Fibroblast of pulmonary artery (primary cell): ENCODE measurements around the gene NPHP1.

Experiments
- DNase-seq: peaks from one replicate; pipeline ENCODE4 v3.0.0-alpha.2; 2010; ENCODE audit warnings: low read depth
- H3K4me3 ChIP-seq: replicated peaks from 2 replicates; pipeline ENCODE4 v1.5.1; 2011; ENCODE audit warnings: low read depth, mild to moderate bottlenecking, control low read depth, low read length, moderate library complexity
- TF ChIP-seq, protein P1 (sequence below): IDR thresholded peaks from 2 replicates; pipeline ENCODE4 v1.5.1; 2011; ENCODE audit warnings: mild to moderate bottlenecking, control low read depth, low read length, inconsistent platforms; ENCODE audit errors: missing control alignments

NPHP1 gene

DNA sequence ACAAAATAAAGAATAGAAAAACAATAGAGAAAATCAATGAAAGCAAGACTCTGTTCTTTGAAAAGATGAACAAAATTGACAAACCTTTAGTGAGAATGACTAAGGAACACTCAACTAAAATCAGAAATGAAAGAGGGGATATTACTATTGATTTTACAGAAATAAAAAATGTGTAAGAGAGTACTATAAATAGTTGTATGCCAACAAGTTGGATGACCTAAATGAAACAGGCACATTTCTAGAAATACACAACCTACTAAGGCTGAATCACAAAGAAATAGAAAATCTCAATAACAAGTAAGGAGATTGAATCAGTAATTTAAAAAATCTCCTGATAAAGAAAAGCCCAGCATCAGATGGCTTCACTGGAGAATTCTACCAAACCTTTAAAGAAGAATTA lies 70.8 kb downstream of the NPHP1 start:
- TF ChIP-seq, protein P1, sequence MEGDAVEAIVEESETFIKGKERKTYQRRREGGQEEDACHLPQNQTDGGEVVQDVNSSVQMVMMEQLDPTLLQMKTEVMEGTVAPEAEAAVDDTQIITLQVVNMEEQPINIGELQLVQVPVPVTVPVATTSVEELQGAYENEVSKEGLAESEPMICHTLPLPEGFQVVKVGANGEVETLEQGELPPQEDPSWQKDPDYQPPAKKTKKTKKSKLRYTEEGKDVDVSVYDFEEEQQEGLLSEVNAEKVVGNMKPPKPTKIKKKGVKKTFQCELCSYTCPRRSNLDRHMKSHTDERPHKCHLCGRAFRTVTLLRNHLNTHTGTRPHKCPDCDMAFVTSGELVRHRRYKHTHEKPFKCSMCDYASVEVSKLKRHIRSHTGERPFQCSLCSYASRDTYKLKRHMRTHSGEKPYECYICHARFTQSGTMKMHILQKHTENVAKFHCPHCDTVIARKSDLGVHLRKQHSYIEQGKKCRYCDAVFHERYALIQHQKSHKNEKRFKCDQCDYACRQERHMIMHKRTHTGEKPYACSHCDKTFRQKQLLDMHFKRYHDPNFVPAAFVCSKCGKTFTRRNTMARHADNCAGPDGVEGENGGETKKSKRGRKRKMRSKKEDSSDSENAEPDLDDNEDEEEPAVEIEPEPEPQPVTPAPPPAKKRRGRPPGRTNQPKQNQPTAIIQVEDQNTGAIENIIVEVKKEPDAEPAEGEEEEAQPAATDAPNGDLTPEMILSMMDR = no peak
- no peak overlapping the region for H3K4me3 ChIP-seq
- DNase-seq = no peak

DNA sequence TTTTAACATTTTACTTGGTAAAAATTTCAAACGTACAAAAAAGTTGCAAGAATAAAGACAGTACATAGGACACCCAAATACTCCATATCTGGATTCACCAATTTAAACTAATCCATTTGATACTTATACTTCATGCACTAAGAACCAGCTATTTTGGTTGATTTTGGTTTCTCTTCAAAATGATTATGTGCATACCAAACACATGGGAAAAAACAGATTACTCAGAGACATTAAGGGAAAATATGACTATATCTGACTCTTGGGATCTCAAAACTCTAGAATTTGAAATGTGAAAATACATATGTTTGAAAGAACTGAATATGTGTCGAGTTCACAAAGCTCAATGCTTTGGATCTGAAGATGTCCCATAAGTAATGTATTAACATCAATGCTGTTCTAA lies 73.6 kb downstream of the NPHP1 start:
- H3K4me3 ChIP-seq = no peak overlapping the region
- DNase-seq = no peak
- TF ChIP-seq, protein P1 = no peak

GRCh38 chr2:110130757-110131156 lies 74.1 kb downstream of the NPHP1 start:
- H3K4me3 ChIP-seq = no peak overlapping the region
- no peak for DNase-seq
- TF ChIP-seq, protein P1 = no peak

DNA sequence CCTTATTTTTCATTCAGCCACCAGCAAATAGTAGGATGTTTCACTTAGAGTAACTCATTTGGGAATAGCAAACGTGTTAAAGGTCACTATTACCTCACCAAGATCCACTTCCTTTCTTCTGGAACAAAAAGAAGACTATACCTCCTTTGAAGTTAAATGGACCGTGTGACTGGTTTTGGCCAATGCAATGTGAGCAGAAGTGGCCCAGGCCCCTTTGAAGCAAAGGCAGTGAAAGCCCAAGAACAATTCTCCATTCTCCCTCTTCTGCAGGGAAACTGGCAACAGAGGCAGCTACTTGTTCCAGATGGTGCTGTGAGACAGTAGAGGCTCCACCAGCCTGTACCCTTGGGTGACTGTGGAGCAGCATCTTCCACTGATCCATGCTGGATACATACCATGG lies 77.9 kb downstream of the NPHP1 start:
- H3K4me3 ChIP-seq = no peak overlapping the region
- DNase-seq = no peak
- TF ChIP-seq, protein P1 = no peak

DNA sequence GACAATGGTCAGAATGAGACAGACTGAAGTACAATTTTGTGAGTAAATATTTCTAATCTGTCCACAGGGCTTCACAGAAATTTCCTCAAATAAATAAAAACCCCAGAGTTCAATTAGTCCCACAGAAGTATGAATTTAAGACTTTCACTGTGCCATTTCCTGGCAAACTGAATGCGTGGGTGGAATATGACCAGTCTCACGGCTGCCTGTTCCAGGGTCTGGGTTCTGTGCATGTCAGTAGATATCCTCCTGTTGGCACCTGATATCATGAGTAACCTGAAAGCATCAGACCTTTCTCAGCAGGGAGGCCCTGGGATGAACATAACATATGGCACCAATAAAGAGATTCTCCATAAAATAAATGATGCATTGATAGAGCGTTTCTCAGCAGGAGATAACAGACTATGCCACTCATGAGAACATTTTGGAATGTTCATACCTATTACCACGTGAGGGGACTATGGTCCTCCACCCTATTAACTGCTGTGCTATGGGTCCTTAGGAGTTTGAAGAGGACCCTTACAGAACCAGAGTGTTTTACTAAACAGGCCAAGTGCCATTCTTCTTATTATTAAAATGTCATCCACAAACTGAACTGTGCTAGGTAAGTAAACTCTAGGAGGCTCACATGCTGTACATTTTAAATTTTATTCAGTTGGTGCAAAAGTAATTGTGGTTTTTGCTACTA lies 78.6 kb downstream of the NPHP1 start:
- peak; percentile 25 for DNase-seq
- no peak overlapping the region for H3K4me3 ChIP-seq
- TF ChIP-seq, protein P1 = no peak

DNA sequence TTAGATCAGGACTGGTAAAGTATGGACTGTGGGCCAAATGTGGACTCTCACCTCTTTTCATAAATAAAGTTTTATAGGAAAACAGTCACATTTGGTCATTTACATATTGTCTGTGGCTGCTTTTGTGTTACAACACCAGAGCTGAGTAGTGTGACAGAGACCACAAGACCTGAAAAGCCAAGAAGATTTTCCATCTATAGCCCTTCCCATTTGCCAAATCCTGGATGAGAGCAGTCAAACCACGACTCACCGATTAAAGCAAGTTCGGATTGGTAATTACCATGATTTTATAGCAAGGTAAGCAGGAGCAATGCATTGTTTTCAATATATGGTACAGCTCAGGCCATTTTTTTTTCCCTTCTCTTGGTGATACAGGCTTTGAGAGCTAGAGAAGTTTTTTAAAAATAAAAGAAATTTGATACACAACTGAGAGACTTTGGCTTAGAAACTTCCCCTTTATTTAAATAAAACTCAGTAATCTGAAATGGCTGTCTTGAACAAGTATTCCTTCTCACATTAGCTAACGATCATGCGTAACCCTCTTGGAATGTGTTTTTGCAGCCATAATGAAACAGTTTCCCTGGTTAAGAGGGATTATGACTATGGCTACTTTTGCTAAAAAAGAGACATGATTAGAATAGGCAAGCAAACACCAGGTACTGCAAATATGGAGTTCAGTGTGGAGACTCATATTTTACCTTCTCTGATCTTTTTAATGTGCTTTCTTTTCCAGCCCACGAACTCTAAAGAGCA lies 79.7 kb downstream of the NPHP1 start:
- peak; percentile 61 for DNase-seq
- no peak overlapping the region for H3K4me3 ChIP-seq
- TF ChIP-seq, protein P1 = no peak
